ENCODE data around the gene TGFBRAP1.

The TGFBRAP1 gene

GRCh38 chr2:105317937-105318336, 11.6 kb downstream of the TGFBRAP1 start:
- H3K9ac ChIP-seq (ENCODE audit: low read depth in 1 of 2, low read length in 2 of 2), result no peak overlapping the region
- H3K27me3 ChIP-seq (ENCODE audit: control insufficient read depth in 2 of 2, insufficient read depth in 2 of 2, low read length in 2 of 2), result no peaks in the 10 kb centered on the region
- no peaks in the 10 kb centered on the region for H3K9me3 ChIP-seq (ENCODE audit: control insufficient read depth in 2 of 2, low read length in 2 of 2)
- H3K36me3 ChIP-seq (ENCODE audit: control insufficient read depth in 2 of 2, insufficient read depth in 2 of 2, low read length in 2 of 2), result peaks cover 2 to 5% of the 10 kb centered on the region in 2 donors
- H3K4me1 ChIP-seq (ENCODE audit: control insufficient read depth in 2 of 2, insufficient read depth in 2 of 2, low read length in 2 of 2), result no peaks in the 10 kb centered on the region
- H3K27ac ChIP-seq (ENCODE audit: low read depth in 2 of 2, low read length in 2 of 2), result no peak overlapping the region
- H3K4me3 ChIP-seq (ENCODE audit: low read length in 2 of 2), result no peak overlapping the region

GRCh38 chr2:105315314-105315713, 14.2 kb downstream of the TGFBRAP1 start:
- no peak overlapping the region for H3K9ac ChIP-seq (ENCODE audit: low read depth in 1 of 2, low read length in 2 of 2)
- no peaks in the 10 kb centered on the region for H3K4me1 ChIP-seq (ENCODE audit: control insufficient read depth in 2 of 2, insufficient read depth in 2 of 2, low read length in 2 of 2)
- no peaks in the 10 kb centered on the region for H3K9me3 ChIP-seq (ENCODE audit: control insufficient read depth in 2 of 2, low read length in 2 of 2)
- H3K36me3 ChIP-seq (ENCODE audit: control insufficient read depth in 2 of 2, insufficient read depth in 2 of 2, low read length in 2 of 2), result no peaks in the 10 kb centered on the region
- no peaks in the 10 kb centered on the region for H3K27me3 ChIP-seq (ENCODE audit: control insufficient read depth in 2 of 2, insufficient read depth in 2 of 2, low read length in 2 of 2)
- H3K27ac ChIP-seq (ENCODE audit: low read depth in 2 of 2, low read length in 2 of 2), result no peak overlapping the region
- H3K4me3 ChIP-seq (ENCODE audit: low read length in 2 of 2), result no peak overlapping the region

DNA sequence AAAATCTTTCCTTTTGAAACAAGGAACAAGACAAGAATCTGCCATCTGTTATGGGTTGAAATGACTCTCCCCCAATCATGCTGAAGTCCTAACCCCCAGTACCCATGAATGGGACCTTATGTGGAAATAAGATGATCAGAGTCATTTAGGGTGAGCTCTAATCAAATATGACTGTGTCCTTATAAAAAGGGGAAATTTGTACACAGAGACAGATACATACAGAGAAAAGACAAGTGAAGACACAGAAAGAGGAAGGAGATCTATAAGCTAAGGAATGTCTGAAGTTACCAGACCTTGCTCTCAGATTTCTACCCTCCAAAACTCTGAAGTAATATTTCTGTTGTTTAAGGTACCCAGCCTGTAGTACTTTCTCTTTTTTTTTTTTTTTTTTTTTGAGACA, 15.7 kb downstream of the TGFBRAP1 start:
- Histone ChIP-seq H3K27me3 (ENCODE audit: control insufficient read depth in 2 of 2, insufficient read depth in 2 of 2, low read length in 2 of 2) (no peaks in the 10 kb centered on the region), H3K9ac (ENCODE audit: low read depth in 1 of 2, low read length in 2 of 2) (no peak overlapping the region), H3K27ac (ENCODE audit: low read depth in 2 of 2, low read length in 2 of 2) (no peak overlapping the region), H3K9me3 (ENCODE audit: control insufficient read depth in 2 of 2, low read length in 2 of 2) (no peaks in the 10 kb centered on the region), H3K36me3 (ENCODE audit: control insufficient read depth in 2 of 2, insufficient read depth in 2 of 2, low read length in 2 of 2) (peaks cover 0 to 1% of the 10 kb centered on the region in 2 donors), H3K4me1 (ENCODE audit: control insufficient read depth in 2 of 2, insufficient read depth in 2 of 2, low read length in 2 of 2) (no peaks in the 10 kb centered on the region), H3K4me3 (ENCODE audit: low read length in 2 of 2) (no peak overlapping the region)

GRCh38 chr2:105309147-105309545, 20.4 kb downstream of the TGFBRAP1 start:
- H3K27ac ChIP-seq (ENCODE audit: low read depth in 2 of 2, low read length in 2 of 2), result no peak overlapping the region

DNA sequence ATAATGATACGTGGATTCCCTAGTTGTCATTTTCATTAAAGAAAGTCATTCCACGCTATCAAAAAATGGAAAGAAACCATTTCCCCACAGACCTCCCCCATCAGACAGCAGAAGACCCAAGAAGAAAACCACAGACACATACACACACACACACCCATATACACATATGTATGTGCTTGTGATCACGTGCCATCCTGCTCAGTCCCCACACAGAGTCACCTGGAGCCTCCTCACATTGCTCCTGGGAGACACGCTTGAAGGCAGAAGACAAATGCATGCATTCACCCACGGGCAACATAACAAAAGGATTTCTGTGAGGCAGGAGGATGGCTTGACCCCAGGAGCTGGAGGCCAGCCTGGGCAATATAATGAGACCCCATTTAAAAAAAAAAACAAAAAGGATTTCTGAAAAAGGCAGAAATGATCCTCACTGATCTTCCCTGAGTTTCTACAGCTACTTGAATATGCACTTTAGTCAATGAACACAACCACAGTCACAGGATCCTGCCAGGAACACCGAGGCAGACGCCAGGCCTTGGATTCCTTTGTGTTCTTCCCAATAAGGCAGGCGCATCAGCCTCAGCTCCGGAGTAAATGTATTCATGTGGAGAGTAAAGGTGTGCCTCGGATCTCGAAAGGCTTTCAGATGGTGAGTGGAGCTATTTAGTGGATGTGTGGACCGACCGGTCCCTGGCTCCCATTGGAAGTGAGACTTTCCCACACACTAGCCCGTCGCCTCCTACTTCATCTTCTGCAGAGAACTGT, 21.0 kb downstream of the TGFBRAP1 start:
- Histone ChIP-seq H3K9me3 (ENCODE audit: control insufficient read depth in 2 of 2, low read length in 2 of 2) (no peaks in the 10 kb centered on the region), H3K4me3 (ENCODE audit: low read length in 2 of 2) (no peak overlapping the region), H3K36me3 (ENCODE audit: control insufficient read depth in 2 of 2, insufficient read depth in 2 of 2, low read length in 2 of 2) (peaks cover 16 to 17% of the 10 kb centered on the region in 2 donors), H3K9ac (ENCODE audit: low read depth in 1 of 2, low read length in 2 of 2) (no peak overlapping the region), H3K27ac (ENCODE audit: low read depth in 2 of 2, low read length in 2 of 2) (no peak overlapping the region), H3K27me3 (ENCODE audit: control insufficient read depth in 2 of 2, insufficient read depth in 2 of 2, low read length in 2 of 2) (no peaks in the 10 kb centered on the region), H3K4me1 (ENCODE audit: control insufficient read depth in 2 of 2, insufficient read depth in 2 of 2, low read length in 2 of 2) (no peaks in the 10 kb centered on the region)

More at GRCh38 chr2:105309147-105309545, 20.4 kb downstream of the TGFBRAP1 start:
- H3K4me3 ChIP-seq (ENCODE audit: low read length in 2 of 2), result no peak overlapping the region
- no peaks in the 10 kb centered on the region for H3K27me3 ChIP-seq (ENCODE audit: control insufficient read depth in 2 of 2, insufficient read depth in 2 of 2, low read length in 2 of 2)
- H3K36me3 ChIP-seq (ENCODE audit: control insufficient read depth in 2 of 2, insufficient read depth in 2 of 2, low read length in 2 of 2), result peaks cover 16 to 17% of the 10 kb centered on the region in 2 donors
- no peaks in the 10 kb centered on the region for H3K9me3 ChIP-seq (ENCODE audit: control insufficient read depth in 2 of 2, low read length in 2 of 2)
- no peak overlapping the region for H3K9ac ChIP-seq (ENCODE audit: low read depth in 1 of 2, low read length in 2 of 2)
- no peaks in the 10 kb centered on the region for H3K4me1 ChIP-seq (ENCODE audit: control insufficient read depth in 2 of 2, insufficient read depth in 2 of 2, low read length in 2 of 2)

DNA sequence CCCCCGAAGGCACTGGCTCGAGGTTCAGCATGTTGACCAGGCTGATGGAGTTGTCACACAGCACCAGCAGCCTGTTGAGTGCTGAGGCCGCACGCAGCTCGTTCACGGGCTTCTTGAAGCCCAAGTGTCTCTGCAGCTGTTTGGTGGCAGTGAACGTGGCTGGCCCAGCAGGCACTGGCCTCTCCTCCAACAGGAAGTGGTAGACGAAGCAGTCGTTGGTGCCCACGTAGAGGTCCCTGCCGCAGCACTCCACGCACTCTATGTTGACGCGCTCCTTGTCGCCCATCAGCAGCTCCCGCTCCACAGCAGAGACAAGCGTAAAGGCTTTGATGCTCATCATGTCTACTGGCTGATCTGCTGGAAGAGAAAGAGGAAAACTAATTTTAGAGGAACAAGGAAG, 21.6 kb downstream of the TGFBRAP1 start:
- H3K27ac ChIP-seq (ENCODE audit: low read depth in 2 of 2, low read length in 2 of 2), result no peak overlapping the region

GRCh38 chr2:105307550-105307949, 22.0 kb downstream of the TGFBRAP1 start:
- H3K27ac ChIP-seq (ENCODE audit: low read depth in 2 of 2, low read length in 2 of 2), result no peak overlapping the region
- no peaks in the 10 kb centered on the region for H3K4me1 ChIP-seq (ENCODE audit: control insufficient read depth in 2 of 2, insufficient read depth in 2 of 2, low read length in 2 of 2)
- no peak overlapping the region for H3K9ac ChIP-seq (ENCODE audit: low read depth in 1 of 2, low read length in 2 of 2)
- no peaks in the 10 kb centered on the region for H3K9me3 ChIP-seq (ENCODE audit: control insufficient read depth in 2 of 2, low read length in 2 of 2)
- H3K4me3 ChIP-seq (ENCODE audit: low read length in 2 of 2), result no peak overlapping the region
- H3K27me3 ChIP-seq (ENCODE audit: control insufficient read depth in 2 of 2, insufficient read depth in 2 of 2, low read length in 2 of 2), result no peaks in the 10 kb centered on the region
- H3K36me3 ChIP-seq (ENCODE audit: control insufficient read depth in 2 of 2, insufficient read depth in 2 of 2, low read length in 2 of 2), result peaks cover 16 to 17% of the 10 kb centered on the region in 2 donors

More for the DNA sequence above, 21.6 kb downstream of the TGFBRAP1 start:
- Histone ChIP-seq H3K36me3 (ENCODE audit: control insufficient read depth in 2 of 2, insufficient read depth in 2 of 2, low read length in 2 of 2) (peaks cover 16 to 17% of the 10 kb centered on the region in 2 donors), H3K4me3 (ENCODE audit: low read length in 2 of 2) (no peak overlapping the region), H3K27me3 (ENCODE audit: control insufficient read depth in 2 of 2, insufficient read depth in 2 of 2, low read length in 2 of 2) (no peaks in the 10 kb centered on the region), H3K9ac (ENCODE audit: low read depth in 1 of 2, low read length in 2 of 2) (no peak overlapping the region), H3K4me1 (ENCODE audit: control insufficient read depth in 2 of 2, insufficient read depth in 2 of 2, low read length in 2 of 2) (no peaks in the 10 kb centered on the region), H3K9me3 (ENCODE audit: control insufficient read depth in 2 of 2, low read length in 2 of 2) (no peaks in the 10 kb centered on the region)

GRCh38 chr2:105307146-105307545, 22.4 kb downstream of the TGFBRAP1 start:
- no peak overlapping the region for H3K27ac ChIP-seq (ENCODE audit: low read depth in 2 of 2, low read length in 2 of 2)
- peaks cover 16 to 17% of the 10 kb centered on the region in 2 donors for H3K36me3 ChIP-seq (ENCODE audit: control insufficient read depth in 2 of 2, insufficient read depth in 2 of 2, low read length in 2 of 2)
- H3K9ac ChIP-seq (ENCODE audit: low read depth in 1 of 2, low read length in 2 of 2), result no peak overlapping the region
- H3K27me3 ChIP-seq (ENCODE audit: control insufficient read depth in 2 of 2, insufficient read depth in 2 of 2, low read length in 2 of 2), result no peaks in the 10 kb centered on the region
- no peaks in the 10 kb centered on the region for H3K9me3 ChIP-seq (ENCODE audit: control insufficient read depth in 2 of 2, low read length in 2 of 2)
- no peaks in the 10 kb centered on the region for H3K4me1 ChIP-seq (ENCODE audit: control insufficient read depth in 2 of 2, insufficient read depth in 2 of 2, low read length in 2 of 2)
- no peak overlapping the region for H3K4me3 ChIP-seq (ENCODE audit: low read length in 2 of 2)

GRCh38 chr2:105301646-105302045, 27.9 kb downstream of the TGFBRAP1 start:
- Histone ChIP-seq H3K27me3 (ENCODE audit: control insufficient read depth in 2 of 2, insufficient read depth in 2 of 2, low read length in 2 of 2) (no peaks in the 10 kb centered on the region), H3K9me3 (ENCODE audit: control insufficient read depth in 2 of 2, low read length in 2 of 2) (no peaks in the 10 kb centered on the region), H3K4me1 (ENCODE audit: control insufficient read depth in 2 of 2, insufficient read depth in 2 of 2, low read length in 2 of 2) (no peaks in the 10 kb centered on the region), H3K9ac (ENCODE audit: low read depth in 1 of 2, low read length in 2 of 2) (no peak overlapping the region), H3K36me3 (ENCODE audit: control insufficient read depth in 2 of 2, insufficient read depth in 2 of 2, low read length in 2 of 2) (peaks cover 19 to 22% of the 10 kb centered on the region in 2 donors), H3K4me3 (ENCODE audit: low read length in 2 of 2) (no peak overlapping the region), H3K27ac (ENCODE audit: low read depth in 2 of 2, low read length in 2 of 2) (no peak overlapping the region)

- no peak overlapping the region for H3K27ac ChIP-seq (ENCODE audit: low read depth in 2 of 2, low read length in 2 of 2)
- peaks cover 20 to 28% of the 10 kb centered on the region in 2 donors for H3K36me3 ChIP-seq (ENCODE audit: control insufficient read depth in 2 of 2, insufficient read depth in 2 of 2, low read length in 2 of 2)
- H3K9me3 ChIP-seq (ENCODE audit: control insufficient read depth in 2 of 2, low read length in 2 of 2), result no peaks in the 10 kb centered on the region
- H3K4me3 ChIP-seq (ENCODE audit: low read length in 2 of 2), result no peak overlapping the region
- no peak overlapping the region for H3K9ac ChIP-seq (ENCODE audit: low read depth in 1 of 2, low read length in 2 of 2)
- no peaks in the 10 kb centered on the region for H3K27me3 ChIP-seq (ENCODE audit: control insufficient read depth in 2 of 2, insufficient read depth in 2 of 2, low read length in 2 of 2)
- H3K4me1 ChIP-seq (ENCODE audit: control insufficient read depth in 2 of 2, insufficient read depth in 2 of 2, low read length in 2 of 2), result no peaks in the 10 kb centered on the region
Measured at GRCh38 chr2:105299290-105299689, 30.2 kb downstream of the TGFBRAP1 start.
